ENCODE results near the gene FLT4. TPM values are rescaled to one million over a fixed set of nuclear protein-coding genes. Genes with fewer than 3 reads are reported as not detected.

FLT4 gene
- total and polyA plus RNA-seq, 2 donors (not counting 1 experiment from before 2014, with no cell fraction given): 0.01 TPM; not detected in 1

DNA sequence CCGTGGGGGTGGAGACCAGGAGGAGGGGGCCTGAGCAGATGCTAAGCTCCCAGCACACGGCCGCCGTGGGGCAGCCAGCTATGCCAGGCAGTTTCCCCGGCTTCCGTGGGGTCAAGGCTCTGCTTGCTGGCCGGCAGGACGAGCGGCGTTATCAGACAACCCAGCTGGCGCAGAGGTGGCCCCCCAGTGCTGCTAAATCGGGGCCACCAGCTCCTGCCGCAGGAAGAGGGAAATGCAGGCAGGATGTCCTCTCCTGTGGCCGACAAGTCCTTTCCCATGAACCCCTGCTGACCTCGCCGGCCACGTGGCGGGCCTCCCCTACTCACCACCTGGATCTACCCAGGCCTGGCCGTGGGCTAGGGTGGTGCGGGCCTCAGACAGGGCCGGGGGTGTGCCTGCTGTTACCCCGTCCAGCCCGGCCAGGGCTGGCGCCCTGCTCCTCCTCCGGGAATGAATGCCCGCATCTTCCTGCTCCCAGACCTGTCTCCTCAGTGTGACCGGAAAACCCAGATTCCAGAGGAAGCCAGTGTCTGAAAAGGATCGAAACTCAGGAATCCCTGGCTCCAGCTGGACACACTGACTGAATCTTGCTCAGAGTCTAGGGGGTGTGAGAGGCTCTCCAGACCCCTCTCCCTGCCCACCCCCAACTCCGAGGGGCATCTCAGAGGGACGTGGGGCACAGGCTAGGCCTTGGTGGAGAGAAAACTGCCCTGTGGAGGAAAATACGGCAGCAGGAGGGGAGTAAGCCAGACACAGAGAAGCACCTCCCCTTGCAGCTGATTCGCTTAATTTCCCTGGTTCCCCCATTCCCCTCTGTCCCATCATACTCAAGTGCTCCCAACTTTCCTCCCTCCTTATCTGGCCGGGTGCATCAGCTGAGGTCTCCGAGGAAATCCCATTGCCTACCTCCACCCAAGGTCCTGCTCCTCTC is 3.9 kb downstream of the FLT4 start:
- Mint-ChIP-seq H3K9me3 (ENCODE audit: insufficient read depth) (no peaks in the 10 kb centered on the region), H3K4me3 (no peak overlapping the region), H3K4me1 (peaks cover 10% of the 10 kb centered on the region), H3K27ac (no peak overlapping the region), H3K27me3 (peaks cover 31% of the 10 kb centered on the region)
- Histone ChIP-seq H3K79me2 (ENCODE audit: control insufficient read depth, insufficient read depth, low read length) (no peaks in the 10 kb centered on the region), H3K4me1 (ENCODE audit: control insufficient read depth in 2 of 2, insufficient read depth in 2 of 2, low read length in 2 of 2) (peaks cover 6 to 8% of the 10 kb centered on the region in 2 donors), H4K20me1 (ENCODE audit: control insufficient read depth, insufficient read depth, low read length, poor library complexity, severe bottlenecking) (no peaks in the 10 kb centered on the region), H3K9ac (ENCODE audit: low read length) (no peak overlapping the region), H3K27ac (ENCODE audit: low read length in 2 of 2) (no peak overlapping the region), H3K9me3 (ENCODE audit: control extremely low read depth in 1 of 3, control insufficient read depth in 2 of 3, insufficient read depth in 1 of 3, low read length in 2 of 3) (no peaks in the 10 kb centered on the region), H3K27me3 (replicated peaks in 1 of 4; ENCODE audit: control extremely low read depth in 1 of 4, control insufficient read depth in 3 of 4, insufficient read depth in 4 of 4, low read length in 3 of 4) (peaks cover 0 to 15% (median 6%) of the 10 kb centered on the region in 4 experiments), H3K4me2 (replicated peaks; ENCODE audit: low read depth, low read length, poor library complexity, severe bottlenecking) (no peak overlapping the region), H3K4me3 (ENCODE audit: control extremely low read depth in 1 of 5, extremely low read depth in 1 of 5, insufficient read depth in 1 of 5, low read depth in 2 of 5, low read length in 4 of 5) (no peak overlapping the region), H3K36me3 (replicated peaks in 1 of 2; ENCODE audit: control extremely low read depth in 1 of 2, control insufficient read depth in 1 of 2, extremely low read depth in 1 of 2, insufficient read depth in 2 of 2, low read length in 1 of 2) (no peaks in the 10 kb centered on the region), H2AFZ (ENCODE audit: insufficient read depth, low read depth, low read length, poor library complexity, severe bottlenecking) (no peak overlapping the region)
- DNase-seq (no peak), ATAC-seq (ENCODE audit: low read depth) (no peak)
- intact Hi-C loops (cut with micrococcal nuclease): no loop called here
- ChIA-PET POLR2A (no interaction called here), CTCF (no interaction called here)
- TF ChIP-seq EZH2 (IDR thresholded peaks at IDR 0.05; ENCODE audit: borderline replicate concordance, insufficient read depth, low read depth, low read length, poor library complexity, severe bottlenecking): no peak
- TF ChIP-seq, protein P1, sequence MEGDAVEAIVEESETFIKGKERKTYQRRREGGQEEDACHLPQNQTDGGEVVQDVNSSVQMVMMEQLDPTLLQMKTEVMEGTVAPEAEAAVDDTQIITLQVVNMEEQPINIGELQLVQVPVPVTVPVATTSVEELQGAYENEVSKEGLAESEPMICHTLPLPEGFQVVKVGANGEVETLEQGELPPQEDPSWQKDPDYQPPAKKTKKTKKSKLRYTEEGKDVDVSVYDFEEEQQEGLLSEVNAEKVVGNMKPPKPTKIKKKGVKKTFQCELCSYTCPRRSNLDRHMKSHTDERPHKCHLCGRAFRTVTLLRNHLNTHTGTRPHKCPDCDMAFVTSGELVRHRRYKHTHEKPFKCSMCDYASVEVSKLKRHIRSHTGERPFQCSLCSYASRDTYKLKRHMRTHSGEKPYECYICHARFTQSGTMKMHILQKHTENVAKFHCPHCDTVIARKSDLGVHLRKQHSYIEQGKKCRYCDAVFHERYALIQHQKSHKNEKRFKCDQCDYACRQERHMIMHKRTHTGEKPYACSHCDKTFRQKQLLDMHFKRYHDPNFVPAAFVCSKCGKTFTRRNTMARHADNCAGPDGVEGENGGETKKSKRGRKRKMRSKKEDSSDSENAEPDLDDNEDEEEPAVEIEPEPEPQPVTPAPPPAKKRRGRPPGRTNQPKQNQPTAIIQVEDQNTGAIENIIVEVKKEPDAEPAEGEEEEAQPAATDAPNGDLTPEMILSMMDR (IDR thresholded peaks at IDR 0.05): no peak
- 45% methylated on average over 32 of the region's 34 CpGs for WGBS (ENCODE audit: insufficient coverage)

DNA sequence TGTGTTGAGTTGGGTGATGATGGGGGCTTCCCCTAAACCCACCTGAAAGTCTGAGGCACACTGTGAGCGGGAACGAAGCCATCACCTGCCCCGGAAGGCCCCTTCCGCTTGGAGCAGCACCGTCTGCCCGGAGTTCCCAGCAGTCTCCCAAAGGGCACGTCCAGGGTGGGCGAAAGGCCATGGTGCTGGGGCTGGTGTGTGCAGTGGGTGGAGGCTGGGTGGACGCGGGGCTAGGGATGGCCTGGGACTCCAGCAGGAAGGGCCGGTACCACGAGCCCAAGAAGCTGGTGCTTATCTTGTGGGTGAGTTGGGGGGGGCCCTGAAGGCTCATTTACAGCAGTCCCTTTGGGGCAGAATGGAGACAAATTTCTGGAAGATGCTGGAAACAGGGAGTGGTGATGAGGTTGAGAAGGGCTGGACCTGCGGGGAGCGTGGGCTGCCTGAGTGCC is 4.6 kb downstream of the FLT4 start:
- no peaks in the 10 kb centered on the region for H3K9me3 Mint-ChIP-seq (ENCODE audit: insufficient read depth)
- DNase-seq (no peak), ATAC-seq (ENCODE audit: low read depth) (no peak)
- H3K27ac Mint-ChIP-seq: no peak overlapping the region
- Histone ChIP-seq H3K4me3 (ENCODE audit: control extremely low read depth in 1 of 5, extremely low read depth in 1 of 5, insufficient read depth in 1 of 5, low read depth in 2 of 5, low read length in 4 of 5) (no peak overlapping the region), H3K9me3 (ENCODE audit: control extremely low read depth in 1 of 3, control insufficient read depth in 2 of 3, insufficient read depth in 1 of 3, low read length in 2 of 3) (no peaks in the 10 kb centered on the region), H3K27me3 (replicated peaks in 1 of 4; ENCODE audit: control extremely low read depth in 1 of 4, control insufficient read depth in 3 of 4, insufficient read depth in 4 of 4, low read length in 3 of 4) (peaks cover 0 to 15% (median 3%) of the 10 kb centered on the region in 4 experiments), H3K36me3 (replicated peaks in 1 of 2; ENCODE audit: control extremely low read depth in 1 of 2, control insufficient read depth in 1 of 2, extremely low read depth in 1 of 2, insufficient read depth in 2 of 2, low read length in 1 of 2) (no peaks in the 10 kb centered on the region), H3K79me2 (ENCODE audit: control insufficient read depth, insufficient read depth, low read length) (no peaks in the 10 kb centered on the region), H3K9ac (ENCODE audit: low read length) (no peak overlapping the region), H3K4me2 (replicated peaks; ENCODE audit: low read depth, low read length, poor library complexity, severe bottlenecking) (no peak overlapping the region), H2AFZ (ENCODE audit: insufficient read depth, low read depth, low read length, poor library complexity, severe bottlenecking) (no peak overlapping the region), H3K4me1 (ENCODE audit: control insufficient read depth in 2 of 2, insufficient read depth in 2 of 2, low read length in 2 of 2) (peaks cover 2 to 4% of the 10 kb centered on the region in 2 donors), H3K27ac (ENCODE audit: low read length in 2 of 2) (no peak overlapping the region), H4K20me1 (ENCODE audit: control insufficient read depth, insufficient read depth, low read length, poor library complexity, severe bottlenecking) (no peaks in the 10 kb centered on the region)
- H3K4me1 Mint-ChIP-seq: peaks cover 5% of the 10 kb centered on the region
- TF ChIP-seq, protein P1 (IDR thresholded peaks at IDR 0.05): no peak
- TF ChIP-seq EZH2 (IDR thresholded peaks at IDR 0.05; ENCODE audit: borderline replicate concordance, insufficient read depth, low read depth, low read length, poor library complexity, severe bottlenecking): no peak
- 81% methylated on average over 11 of the region's 14 CpGs for WGBS (ENCODE audit: insufficient coverage)
- ChIA-PET POLR2A (no interaction called here), CTCF (no interaction called here)
- H3K4me3 Mint-ChIP-seq: no peak overlapping the region
- intact Hi-C loops (cut with micrococcal nuclease): no loop called here
- peaks cover 25% of the 10 kb centered on the region for H3K27me3 Mint-ChIP-seq
